HUES64 (cell line): ENCODE results near the gene DCST2.

Experiments
- H3K27ac ChIP-seq: 2 replicates; pipeline ENCODE4 v1.7.0; 2013; ENCODE audit warnings: low read depth, low read length, inconsistent platforms
- H3K27me3 ChIP-seq: 2 replicates; pipeline ENCODE4 v1.6.1; 2013; ENCODE audit warnings: mild to moderate bottlenecking, low read length; ENCODE audit not compliant: insufficient read depth
- H3K36me3 ChIP-seq: 2 replicates; pipeline ENCODE4 v1.6.1; 2013; ENCODE audit warnings: mild to moderate bottlenecking, low read length; ENCODE audit not compliant: insufficient read depth
- H3K4me1 ChIP-seq: 2 replicates; pipeline ENCODE4 v1.6.1; 2013; ENCODE audit warnings: mild to moderate bottlenecking, low read length, moderate library complexity; ENCODE audit not compliant: insufficient read depth
- H3K4me3 ChIP-seq: 2 replicates; pipeline ENCODE4 v1.5.1; 2013; ENCODE audit warnings: mild to moderate bottlenecking, low read length, moderate library complexity
- H3K9ac ChIP-seq: 2 replicates; pipeline ENCODE4 v1.6.1; 2013; ENCODE audit warnings: mild to moderate bottlenecking, low read depth, low read length
- H3K9me3 ChIP-seq: 2 replicates; pipeline ENCODE4 v1.6.1; 2013; ENCODE audit warnings: low read depth, low read length; ENCODE audit not compliant: insufficient read depth
- WGBS: fragments of 150-250, 120-280 bp; methylation state at CpG from one replicate; pipeline ENCODE4 v1.1.7; 2013; ENCODE audit warnings: missing lambda C conversion rate; 5-methylcytosine and 5-hydroxymethylcytosine counted together

Gene DCST2

DNA sequence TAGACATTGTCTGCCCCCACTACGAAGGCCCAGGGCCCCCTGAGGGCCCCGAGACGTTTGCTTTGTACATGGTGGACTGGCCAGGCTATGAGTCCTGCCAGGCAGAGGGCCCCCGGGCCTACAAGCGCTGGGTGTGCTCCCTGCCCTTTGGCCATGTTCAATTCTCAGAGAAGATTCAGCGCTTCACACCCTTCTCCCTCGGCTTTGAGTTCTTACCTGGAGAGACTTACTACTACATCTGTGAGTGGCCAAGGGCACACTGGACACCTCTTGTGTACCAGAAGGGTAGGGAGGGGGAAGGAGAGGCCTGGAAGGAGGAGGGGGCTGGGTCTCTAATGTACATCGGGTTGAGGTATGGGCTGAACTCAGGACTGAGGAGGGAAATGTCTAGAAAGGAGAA, 33.2 kb upstream of the DCST2 start:
- Histone ChIP-seq H3K4me3 (no peak overlapping the region), H3K36me3 (peaks cover 23% of the 10 kb centered on the region), H3K9me3 (no peaks in the 10 kb centered on the region), H3K27ac (no peak overlapping the region), H3K4me1 (peaks cover 19% of the 10 kb centered on the region), H3K9ac (no peak overlapping the region), H3K27me3 (peaks cover 20% of the 10 kb centered on the region)
- WGBS: 93% methylated on average over 8 of the region's 8 CpGs

DNA sequence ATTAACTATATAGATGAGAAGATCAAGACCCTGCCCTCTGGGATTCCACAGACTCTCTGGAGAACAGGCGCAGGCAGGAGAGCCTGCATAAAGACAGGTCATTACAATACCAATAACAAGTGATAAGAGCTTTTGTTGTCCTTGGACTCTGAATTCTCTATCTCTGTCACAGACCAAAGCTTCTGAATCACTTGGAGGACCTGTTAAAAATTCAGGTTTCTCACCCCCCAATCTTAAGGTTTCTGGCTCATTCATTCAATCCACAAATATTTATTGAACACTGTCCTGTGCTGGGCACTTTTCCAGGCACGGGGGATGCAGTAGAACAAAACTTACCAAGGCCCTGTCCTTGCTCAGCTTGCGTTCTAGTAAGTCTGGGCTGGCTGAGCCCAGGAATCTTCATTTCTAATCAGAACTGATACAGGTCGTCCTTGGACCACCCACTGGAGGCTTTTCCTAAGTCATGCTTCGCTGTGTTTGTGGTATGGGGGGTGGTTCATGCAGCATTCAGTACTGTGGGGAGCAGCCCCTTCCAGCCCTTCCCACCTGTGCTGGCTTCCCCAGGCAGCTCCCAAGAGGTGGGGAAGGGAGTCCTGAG, 31.4 kb upstream of the DCST2 start:
- no peaks in the 10 kb centered on the region for H3K9me3 ChIP-seq
- H3K27me3 ChIP-seq: peaks cover 6% of the 10 kb centered on the region
- peak overlapping the region; percentile 45; the same call in 1 of the 2 replicates for H3K27ac ChIP-seq
- H3K36me3 ChIP-seq: peaks cover 23% of the 10 kb centered on the region
- H3K4me1 ChIP-seq: peaks cover 11% of the 10 kb centered on the region
- H3K4me3 ChIP-seq: peak overlapping the region; percentile 82
- H3K9ac ChIP-seq: no peak overlapping the region
- WGBS: 27% methylated on average over 4 of the region's 5 CpGs

DNA sequence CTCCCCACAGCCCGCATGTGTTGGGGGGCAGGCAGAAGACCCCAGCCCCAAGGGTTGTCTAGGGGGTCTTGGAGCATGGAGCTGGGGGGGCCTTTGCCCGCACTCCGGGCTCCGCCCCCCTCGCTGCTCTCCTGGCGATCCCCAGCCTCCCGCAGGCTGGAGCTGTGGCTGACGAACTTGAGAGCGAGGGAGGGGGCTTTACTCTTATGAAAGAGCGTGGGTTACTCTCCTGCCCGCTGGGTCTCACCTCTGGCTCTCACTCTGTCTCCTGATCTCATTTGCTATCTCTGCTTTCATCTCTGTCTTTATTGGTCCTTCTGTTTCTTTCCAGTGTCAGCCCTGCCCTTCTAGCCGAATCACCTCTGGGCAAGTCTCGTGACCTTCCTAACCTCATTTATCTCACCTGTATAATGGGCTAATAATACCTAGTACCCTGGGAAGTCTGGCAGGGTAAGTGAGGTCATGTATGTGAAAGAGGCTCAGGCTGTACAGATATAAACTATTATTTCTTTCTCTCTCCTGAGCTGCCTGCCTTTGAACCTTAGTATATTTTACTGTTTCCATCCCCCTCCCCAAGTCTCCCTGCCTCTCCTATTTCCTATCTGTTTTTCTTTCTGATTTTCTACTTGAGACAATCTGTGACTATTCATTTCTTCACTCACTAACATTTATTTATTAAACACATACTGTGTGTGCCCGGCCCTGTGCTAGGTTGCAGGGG, 30.7 kb upstream of the DCST2 start:
- peak overlapping the region; percentile 95 for H3K27ac ChIP-seq

DNA sequence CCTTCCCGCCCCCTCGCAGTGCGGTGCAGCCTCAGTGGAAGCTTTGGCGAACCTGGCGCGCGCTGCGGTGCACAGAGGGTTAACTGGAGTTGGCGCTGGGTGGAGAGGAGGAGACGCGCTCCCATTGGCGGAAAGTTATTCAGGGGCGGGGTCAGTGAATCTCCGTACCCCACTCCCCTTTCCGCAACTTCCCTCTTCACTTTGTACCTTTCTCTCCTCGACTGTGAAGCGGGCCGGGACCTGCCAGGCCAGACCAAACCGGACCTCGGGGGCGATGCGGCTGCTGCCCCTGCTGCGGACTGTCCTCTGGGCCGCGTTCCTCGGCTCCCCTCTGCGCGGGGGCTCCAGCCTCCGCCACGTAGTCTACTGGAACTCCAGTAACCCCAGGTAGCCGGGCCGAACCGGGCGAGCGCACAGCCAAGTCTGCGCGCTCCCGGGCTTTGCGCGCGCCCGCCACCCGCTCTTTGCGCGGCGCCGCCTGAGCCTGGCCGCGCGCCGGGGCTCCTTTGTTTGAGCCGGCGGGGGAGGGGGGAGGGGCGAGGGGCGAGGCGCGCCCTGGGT, 30.0 kb upstream of the DCST2 start, which contains the start of gene EFNA4:
Gene EFNA4, plus strand, starts transcription at position 191 of the 561 bp plus-strand sequence. Its CDS starts 84 bp downstream, at position 275.
- Histone ChIP-seq H3K27ac (peak within 1 kb of the TSS; percentile 95), H3K9ac (peak within 1 kb of the TSS; percentile 81), H3K9me3 (no peaks in the 10 kb centered on the region), H3K27me3 (peaks cover 6% of the 10 kb centered on the region), H3K4me1 (peaks cover 11% of the 10 kb centered on the region), H3K36me3 (peaks cover 13% of the 10 kb centered on the region), H3K4me3 (peak within 1 kb of the TSS; percentile 82)
- whole genome bisulfite sequencing: under 1% methylated on average over 57 of the region's 57 CpGs

More for the DNA sequence above, 30.7 kb upstream of the DCST2 start:
- H3K4me1 ChIP-seq: peaks cover 11% of the 10 kb centered on the region
- H3K36me3 ChIP-seq: peaks cover 19% of the 10 kb centered on the region
- no peaks in the 10 kb centered on the region for H3K9me3 ChIP-seq
- peaks cover 6% of the 10 kb centered on the region for H3K27me3 ChIP-seq
- H3K4me3 ChIP-seq: peak overlapping the region; percentile 82
- H3K9ac ChIP-seq: peak overlapping the region; percentile 81
- WGBS: 4% methylated on average over 14 of the region's 14 CpGs

GRCh38 chr1:155062702-155063411, 29.3 kb upstream of the DCST2 start:
- 2% methylated on average over 46 of the region's 46 CpGs for WGBS
- Histone ChIP-seq H3K4me3 (peak overlapping the region; percentile 82), H3K27ac (no peak overlapping the region), H3K9ac (no peak overlapping the region), H3K27me3 (peaks cover 6% of the 10 kb centered on the region), H3K9me3 (no peaks in the 10 kb centered on the region), H3K36me3 (peaks cover 13% of the 10 kb centered on the region), H3K4me1 (peaks cover 11% of the 10 kb centered on the region)

DNA sequence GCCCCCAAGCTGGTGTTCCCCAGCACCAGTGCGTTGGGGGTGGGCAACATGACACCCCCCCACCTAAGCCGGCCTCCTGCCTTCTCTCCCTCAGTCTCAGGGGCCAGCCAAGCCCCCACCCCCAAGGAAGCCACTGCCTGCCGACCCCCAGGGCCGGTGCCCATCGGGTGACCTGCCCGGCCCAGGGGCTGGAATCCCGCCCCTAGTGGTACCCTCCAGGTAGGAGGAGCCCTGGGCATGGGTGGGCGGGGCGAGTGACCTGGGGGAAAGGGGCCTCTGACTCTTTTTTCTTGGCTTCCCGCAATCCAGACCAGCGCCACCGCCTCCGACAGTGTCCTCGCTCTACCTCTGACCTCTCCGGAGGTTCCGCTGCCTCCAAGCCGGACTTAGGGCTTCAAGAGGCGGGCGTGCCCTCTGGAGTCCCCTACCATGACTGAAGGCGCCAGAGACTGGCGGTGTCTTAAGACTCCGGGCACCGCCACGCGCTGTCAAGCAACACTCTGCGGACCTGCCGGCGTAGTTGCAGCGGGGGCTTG, 28.6 kb upstream of the DCST2 start:
- Histone ChIP-seq H3K9me3 (no peaks in the 10 kb centered on the region), H3K27ac (no peak overlapping the region), H3K9ac (no peak overlapping the region), H3K4me3 (peak overlapping the region; percentile 82), H3K27me3 (peaks cover 6% of the 10 kb centered on the region), H3K36me3 (peaks cover 9% of the 10 kb centered on the region), H3K4me1 (peaks cover 11% of the 10 kb centered on the region)
- WGBS: 3% methylated on average over 29 of the region's 29 CpGs

GRCh38 chr1:155061381-155062150, 28.0 kb upstream of the DCST2 start:
- Histone ChIP-seq H3K4me1 (peaks cover 11% of the 10 kb centered on the region), H3K4me3 (peak overlapping the region; percentile 82), H3K27ac (no peak overlapping the region), H3K27me3 (peaks cover 6% of the 10 kb centered on the region), H3K9me3 (no peaks in the 10 kb centered on the region), H3K9ac (no peak overlapping the region), H3K36me3 (peaks cover 5% of the 10 kb centered on the region)
- 28% methylated on average over 21 of the region's 21 CpGs for WGBS

GRCh38 chr1:155060736-155061135, 27.2 kb upstream of the DCST2 start:
- Histone ChIP-seq H3K36me3 (peaks cover 5% of the 10 kb centered on the region), H3K9me3 (no peaks in the 10 kb centered on the region), H3K27ac (no peak overlapping the region), H3K4me3 (no peak overlapping the region), H3K27me3 (peaks cover 6% of the 10 kb centered on the region), H3K9ac (no peak overlapping the region), H3K4me1 (peaks cover 11% of the 10 kb centered on the region)
- 87% methylated on average over 8 of the region's 8 CpGs for WGBS

DNA sequence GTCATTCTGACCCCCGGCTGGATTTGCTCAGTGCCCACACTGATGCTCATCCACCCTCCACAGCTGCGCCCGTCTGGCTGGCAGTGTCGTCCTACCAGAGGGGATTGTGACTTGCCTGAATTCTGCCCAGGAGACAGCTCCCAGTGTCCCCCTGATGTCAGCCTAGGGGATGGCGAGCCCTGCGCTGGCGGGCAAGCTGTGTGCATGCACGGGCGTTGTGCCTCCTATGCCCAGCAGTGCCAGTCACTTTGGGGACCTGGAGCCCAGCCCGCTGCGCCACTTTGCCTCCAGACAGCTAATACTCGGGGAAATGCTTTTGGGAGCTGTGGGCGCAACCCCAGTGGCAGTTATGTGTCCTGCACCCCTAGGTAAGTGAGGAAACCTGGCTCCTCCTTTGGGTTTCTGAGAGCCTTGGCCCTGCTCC, 24.2 kb upstream of the DCST2 start:
- Histone ChIP-seq H3K4me3 (no peak overlapping the region), H3K27ac (no peak overlapping the region), H3K9me3 (no peaks in the 10 kb centered on the region), H3K4me1 (no peaks in the 10 kb centered on the region), H3K27me3 (peaks cover 2% of the 10 kb centered on the region), H3K9ac (no peak overlapping the region), H3K36me3 (peaks cover 5% of the 10 kb centered on the region)
- WGBS: 94% methylated on average over 13 of the region's 13 CpGs

DNA sequence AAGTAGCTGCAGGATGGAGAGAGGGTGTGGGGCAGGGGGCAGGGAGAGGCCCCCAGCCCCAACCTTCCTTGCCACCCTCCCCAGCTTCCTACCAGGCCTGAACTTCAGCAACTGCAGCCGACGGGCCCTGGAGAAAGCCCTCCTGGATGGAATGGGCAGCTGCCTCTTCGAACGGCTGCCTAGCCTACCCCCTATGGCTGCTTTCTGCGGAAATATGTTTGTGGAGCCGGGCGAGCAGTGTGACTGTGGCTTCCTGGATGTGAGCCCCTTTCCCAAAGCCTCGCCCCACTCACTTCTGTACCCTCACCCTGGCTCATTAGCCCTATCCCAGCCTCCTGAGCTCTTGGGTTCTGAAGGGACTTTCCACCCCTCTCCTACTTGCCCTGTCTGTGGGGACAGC, 23.5 kb upstream of the DCST2 start:
- Histone ChIP-seq H3K36me3 (peaks cover 5% of the 10 kb centered on the region), H3K9ac (no peak overlapping the region)
- 90% methylated on average over 8 of the region's 8 CpGs for WGBS

More for the DNA sequence above, 23.5 kb upstream of the DCST2 start:
- Histone ChIP-seq H3K9me3 (no peaks in the 10 kb centered on the region), H3K4me3 (no peak overlapping the region), H3K27me3 (peaks cover 9% of the 10 kb centered on the region), H3K27ac (no peak overlapping the region), H3K4me1 (peaks cover 7% of the 10 kb centered on the region)
